Epithelial cell of esophagus (primary cell): ENCODE measurements around the gene HTR3E.
"Not testable (repeated sequence)": the region's sequence is repeated elsewhere in the genome, so short reads cannot be mapped to it uniquely, and the experiment has no call there.

Experiments
- DNase-seq: peaks from one replicate; pipeline ENCODE4 v3.0.0; 2010; ENCODE audit warnings: low read depth
- H3K4me3 ChIP-seq: 2 replicates; pipeline ENCODE4 v1.5.1; 2011; ENCODE audit warnings: mild to moderate bottlenecking, low read length, control low read depth
- CTCF ChIP-seq: IDR thresholded peaks from 2 replicates; pipeline ENCODE4 v1.5.1; 2011; ENCODE audit warnings: low read depth, mild to moderate bottlenecking, low read length, control low read depth, inconsistent platforms; ENCODE audit not compliant: insufficient read depth; ENCODE audit errors: missing control alignments

HTR3E gene

GRCh38 chr3:184067573-184068055, 29.2 kb upstream of the HTR3E start:
- no peak for TF ChIP-seq CTCF
- DNase-seq, result no peak
- no peak overlapping the region for H3K4me3 ChIP-seq

GRCh38 chr3:184068344-184068743, 28.5 kb upstream of the HTR3E start:
- TF ChIP-seq CTCF, result no peak
- DNase-seq, result no peak
- no peak overlapping the region for H3K4me3 ChIP-seq

- not testable (repeated sequence) for H3K4me3 ChIP-seq, DNase-seq
Measured at GRCh38 chr3:184071142-184071541, 25.7 kb upstream of the HTR3E start.

- H3K4me3 ChIP-seq, result no peak overlapping the region
- no peak for DNase-seq
- TF ChIP-seq CTCF, result no peak
Measured at GRCh38 chr3:184073621-184074020, 23.2 kb upstream of the HTR3E start.

GRCh38 chr3:184075901-184076300, 21.0 kb upstream of the HTR3E start:
- no peak for TF ChIP-seq CTCF
- H3K4me3 ChIP-seq, result no peak overlapping the region
- no peak for DNase-seq

- no peak for DNase-seq
Measured at GRCh38 chr3:184077881-184078280, 19.0 kb upstream of the HTR3E start.

GRCh38 chr3:184078851-184079250, 18.0 kb upstream of the HTR3E start:
- DNase-seq, result no peak
- no peak overlapping the region for H3K4me3 ChIP-seq
- TF ChIP-seq CTCF, result no peak

More at GRCh38 chr3:184077881-184078280, 19.0 kb upstream of the HTR3E start:
- TF ChIP-seq CTCF, result no peak
- no peak overlapping the region for H3K4me3 ChIP-seq
